Astrocyte of the spinal cord (primary cell): ENCODE results near the gene TEAD2.
"Not testable (repeated sequence)": the region's sequence is repeated elsewhere in the genome, so short reads cannot be mapped to it uniquely, and the experiment has no call there.

ENCODE experiments used
- DNase-seq: peaks from one replicate; pipeline ENCODE4 v3.0.0; 2011; ENCODE audit warnings: low read depth, low spot score
- H3K4me3 ChIP-seq: 2 replicates; pipeline ENCODE4 v1.5.1; 2011; ENCODE audit warnings: low read depth, mild to moderate bottlenecking, low read length, moderate library complexity
- CTCF ChIP-seq: IDR thresholded peaks from 2 replicates; pipeline ENCODE4 v1.5.1; 2012; ENCODE audit warnings: low read depth, mild to moderate bottlenecking, low read length, inconsistent platforms
- in situ Hi-C: cut with HindIII; loops from 2 replicates; pipeline ENCODE4 v1.10.0; 2017; ENCODE audit warnings: low sequenced_read_pairs

Gene TEAD2

GRCh38 chr19:49331616-49332055 lies 30.6 kb downstream of the TEAD2 start:
- DNase-seq, result peak; percentile 42
- TF ChIP-seq CTCF, result no peak
- no peak overlapping the region for H3K4me3 ChIP-seq
- in situ Hi-C loops, result no loop called here

DNA sequence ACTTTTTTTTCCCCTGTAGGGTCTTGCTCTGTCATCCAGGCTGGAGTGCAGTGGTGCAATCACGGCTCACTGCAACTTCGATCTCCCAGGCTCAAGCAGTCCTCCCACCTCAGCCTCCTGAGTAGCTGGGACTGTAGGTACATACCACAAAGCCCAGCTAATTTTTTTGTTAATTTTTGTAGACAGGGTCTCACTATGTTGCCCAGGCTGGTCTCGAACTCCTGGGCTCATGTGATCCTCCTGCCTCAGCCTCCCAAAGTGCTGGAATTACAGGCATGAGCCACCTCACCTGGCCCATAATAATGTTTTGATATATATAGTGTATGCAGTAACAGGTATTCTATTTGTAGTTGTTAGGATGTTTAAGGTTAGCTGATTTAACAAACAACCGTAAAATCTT lies 31.0 kb downstream of the TEAD2 start:
- DNase-seq, in situ Hi-C loops, H3K4me3 ChIP-seq: not testable (repeated sequence)

DNA sequence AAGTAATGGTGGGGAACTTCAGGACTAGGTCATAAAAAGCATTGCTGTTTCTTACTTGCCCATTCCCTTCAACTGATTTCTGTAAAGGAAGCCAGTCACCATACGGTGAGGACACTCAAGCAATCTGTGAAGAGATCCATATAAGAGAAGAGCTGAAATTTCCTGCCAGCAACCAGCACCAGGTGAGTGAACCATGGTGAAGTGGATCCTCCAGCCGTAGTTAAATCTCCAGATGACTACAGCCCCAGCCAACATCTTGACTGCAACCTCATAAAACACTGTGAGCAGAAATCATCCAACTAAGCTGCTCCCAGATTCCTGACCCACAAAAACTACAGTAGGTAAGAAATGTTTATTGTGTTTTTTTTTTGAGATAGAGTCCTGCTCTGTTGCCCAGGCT lies 33.5 kb downstream of the TEAD2 start:
- in situ Hi-C loops, result no loop called here

DNA sequence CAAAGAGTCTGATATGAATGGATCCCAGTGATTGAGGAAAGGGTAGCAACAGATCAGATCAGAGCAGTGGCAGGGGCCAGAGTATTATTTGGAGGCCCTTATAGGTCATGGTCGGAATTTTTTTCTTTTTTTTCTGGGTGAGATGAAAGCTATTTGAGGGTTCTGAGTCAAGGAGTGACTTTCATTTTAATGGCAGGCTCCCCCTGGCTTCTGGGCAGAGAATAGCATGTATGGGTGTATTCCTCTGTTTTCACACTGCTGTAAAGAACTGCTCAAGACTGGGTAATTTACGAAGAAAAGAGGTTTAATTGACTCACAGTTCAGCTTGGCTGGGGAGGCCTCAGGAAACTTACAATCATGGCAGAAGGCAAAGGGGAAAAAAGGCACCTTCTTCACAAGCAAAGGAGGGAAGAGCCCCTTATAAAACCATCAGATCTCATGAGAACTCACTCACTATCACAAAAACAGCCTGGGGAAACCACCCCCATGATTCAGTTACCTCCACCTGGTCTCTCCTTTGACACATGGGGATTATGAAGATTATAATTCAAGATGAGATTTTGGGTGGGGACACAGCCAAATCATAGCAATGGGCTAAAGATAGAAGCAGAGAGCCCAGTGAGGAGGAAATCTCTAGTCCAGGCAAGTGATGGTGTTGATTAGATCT lies 34.2 kb downstream of the TEAD2 start:
- TF ChIP-seq CTCF, result peak; percentile 73
- H3K4me3 ChIP-seq, result no peak overlapping the region
- in situ Hi-C loops, result no loop called here
- no peak for DNase-seq

More for the DNA sequence above, 33.5 kb downstream of the TEAD2 start:
- DNase-seq, result no peak
- no peak overlapping the region for H3K4me3 ChIP-seq
- TF ChIP-seq CTCF, result no peak

- in situ Hi-C loops, result no loop called here
- no peak for TF ChIP-seq CTCF
- no peak overlapping the region for H3K4me3 ChIP-seq
- DNase-seq, result no peak
These were observed 36.0 kb downstream of the TEAD2 start for GRCh38 chr19:49326165-49326704.

DNA sequence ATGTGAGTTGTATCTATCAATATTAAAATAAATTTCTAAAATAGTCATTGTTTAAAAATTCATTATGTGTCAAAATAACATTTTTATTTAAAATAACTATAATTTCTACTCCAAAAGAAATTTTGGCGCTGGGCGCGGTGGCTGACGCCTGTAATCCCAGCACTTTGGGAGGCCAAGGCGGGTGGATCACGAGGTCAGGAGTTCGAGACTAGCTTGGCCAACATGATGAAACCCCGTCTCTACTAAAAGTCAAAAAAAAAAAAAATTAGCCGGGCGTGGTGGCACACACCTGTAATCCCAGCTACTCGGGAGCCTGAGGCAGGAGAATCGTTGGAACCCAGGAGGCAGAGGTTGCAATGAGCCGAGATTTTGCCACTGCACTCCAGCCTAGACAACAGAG lies 36.5 kb downstream of the TEAD2 start:
- H3K4me3 ChIP-seq, DNase-seq, in situ Hi-C loops: not testable (repeated sequence)

GRCh38 chr19:49324801-49325576 lies 37.2 kb downstream of the TEAD2 start, which contains the start of gene SLC6A16:
TSS of gene SLC6A16 (minus strand) at chr19:49325191. CDS start at chr19:49311347, 13,844 bp downstream.
- in situ Hi-C loops, result no loop called here
- no peak within 1 kb of the TSS for H3K4me3 ChIP-seq
- TF ChIP-seq CTCF, result no peak
- no peak for DNase-seq
